Hepatocyte (in vitro differentiated cells): ENCODE measurements around the gene DYNLRB2. TPM values are rescaled to one million over a fixed set of nuclear protein-coding genes. Genes with fewer than 3 reads are reported as not detected.

Source experiments
- DNase-seq: peaks from one replicate; pipeline ENCODE4 v3.0.0-alpha.2; 2016; ENCODE audit warnings: low spot score
- H2AFZ ChIP-seq: fragments of 200-600 bp; sonication (generic); 2 replicates; pipeline ENCODE4 v1.6.0; 2016; ENCODE audit warnings: antibody characterized with exemption, mild to moderate bottlenecking
- H3K27ac ChIP-seq: fragments of 200-600 bp; sonication (generic); 2 replicates; pipeline ENCODE4 v1.5.1; 2016; ENCODE audit warnings: mild to moderate bottlenecking
- H3K27me3 ChIP-seq: fragments of 200-600 bp; sonication (generic); 2 replicates; pipeline ENCODE4 v1.6.1; 2016
- H3K36me3 ChIP-seq: fragments of 200-600 bp; sonication (generic); replicated peaks from 2 replicates; pipeline ENCODE4 v1.5.1; 2016; ENCODE audit warnings: low read depth; ENCODE audit not compliant: insufficient read depth
- H3K4me1 ChIP-seq: fragments of 200-600 bp; sonication (generic); 2 replicates; pipeline ENCODE4 v1.5.1; 2016; ENCODE audit warnings: mild to moderate bottlenecking, moderate library complexity; ENCODE audit not compliant: insufficient read depth
- H3K4me2 ChIP-seq: fragments of 200-600 bp; sonication (generic); 2 replicates; pipeline ENCODE4 v1.6.0; 2016
- H3K4me3 ChIP-seq: fragments of 200-600 bp; sonication (generic); 2 replicates; pipeline ENCODE4 v1.5.1; 2016; ENCODE audit warnings: mild to moderate bottlenecking
- H3K79me2 ChIP-seq: fragments of 200-600 bp; sonication (generic); 2 replicates; pipeline ENCODE4 v1.6.0; 2017; ENCODE audit warnings: mild to moderate bottlenecking
- H3K9me2 ChIP-seq: fragments of 200-600 bp; sonication (generic); replicated peaks from 2 replicates; pipeline ENCODE4 v1.6.0; 2017; ENCODE audit warnings: mild to moderate bottlenecking; ENCODE audit not compliant: insufficient read depth
- H3K9me3 ChIP-seq: fragments of 200-600 bp; sonication (generic); 2 replicates; pipeline ENCODE4 v1.5.1; 2016; ENCODE audit warnings: low read depth, mild to moderate bottlenecking
- H4K20me1 ChIP-seq: fragments of 200-600 bp; sonication (generic); 2 replicates; pipeline ENCODE4 v1.6.0; 2016; ENCODE audit warnings: mild to moderate bottlenecking; ENCODE audit not compliant: insufficient read depth, poor library complexity, severe bottlenecking
- EZH2 ChIP-seq: fragments of 200-600 bp; sonication (generic); IDR thresholded peaks from 2 replicates; pipeline ENCODE4 v1.6.1; 2016; ENCODE audit warnings: antibody characterized with exemption, mild to moderate bottlenecking, borderline replicate concordance
- EZH2phosphoT487 ChIP-seq: fragments of 200-600 bp; sonication (generic); IDR thresholded peaks from one replicate; pipeline ENCODE4 v1.6.1; 2018; ENCODE audit warnings: antibody characterized with exemption, mild to moderate bottlenecking, low read depth, moderate library complexity; ENCODE audit not compliant: unreplicated experiment, severe bottlenecking
- WGBS: methylation state at CpG from one replicate; pipeline ENCODE4 v1.1.6; 2016; ENCODE audit warnings: low lambda C conversion rate; ENCODE audit errors: missing lambda C conversion rate; 5-methylcytosine and 5-hydroxymethylcytosine counted together
- polyA plus RNA-seq: library from polyadenylated mRNA; unstranded; fragments of >200 nt; fragmentation: Nextera tagmentation; extraction: Ambion mirVana; gene quantifications from 2 replicates; pipeline ENCODE4 v1.2.1, GENCODE V29; 2016
- total RNA-seq: library from RNA; depleted of rRNA; stranded (reverse); fragments of >200 nt; gene quantifications from 2 replicates; pipeline ENCODE4 v1.2.3, GENCODE V29; 2014
- TF ChIP-seq, protein P1 (sequence below): fragments of 200-600 bp; sonication (generic); IDR thresholded peaks from 2 replicates; pipeline ENCODE4 v1.5.1; 2016; ENCODE audit warnings: antibody characterized with exemption, mild to moderate bottlenecking; ENCODE audit not compliant: poor library complexity

DYNLRB2 gene
- total and polyA plus RNA-seq, 2 experiments from 2014 or later = 1.4 TPM; not detected in 1

DNA sequence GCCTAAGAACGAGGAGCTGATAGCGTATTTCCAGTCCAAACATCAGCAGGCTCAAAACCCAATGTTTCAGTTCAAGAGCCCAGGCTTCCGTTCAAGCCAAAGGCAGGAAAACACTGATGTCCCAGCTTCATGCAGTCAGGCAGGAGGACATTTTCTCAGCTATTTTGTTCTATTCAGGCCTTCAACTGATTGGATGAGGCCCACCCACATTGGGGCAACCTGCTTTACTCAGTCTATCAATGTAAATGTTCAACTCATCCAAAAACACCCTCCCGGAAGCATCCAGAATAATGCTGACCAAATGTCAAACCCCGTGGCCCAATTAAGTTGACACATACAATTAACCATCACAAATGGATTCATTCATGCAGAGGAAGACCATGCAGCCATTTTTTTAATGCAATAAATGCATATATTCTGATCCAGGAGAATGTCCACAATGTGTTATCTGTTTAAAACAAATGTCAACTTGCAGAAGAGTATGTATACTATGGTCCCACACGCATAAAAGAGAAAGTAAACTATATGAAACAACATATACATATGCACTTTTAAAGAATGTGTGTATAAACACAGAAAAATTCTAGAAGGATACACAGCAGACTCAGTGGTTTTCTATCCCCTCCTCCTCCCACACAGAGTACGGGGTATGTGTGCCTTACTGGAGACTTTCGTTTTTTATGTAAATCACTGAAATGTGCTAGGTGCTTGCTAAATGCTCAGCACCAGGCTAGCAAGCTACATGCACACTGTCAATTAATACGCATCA, 28.8 kb upstream of the DYNLRB2 start:
- no peaks in the 10 kb centered on the region for H3K4me1 ChIP-seq
- H3K27me3 ChIP-seq = no peaks in the 10 kb centered on the region
- no peaks in the 10 kb centered on the region for H3K9me3 ChIP-seq
- no peak for DNase-seq
- no peak overlapping the region for H3K27ac ChIP-seq
- no peaks in the 10 kb centered on the region for H3K79me2 ChIP-seq
- H3K9me2 ChIP-seq = no peaks in the 10 kb centered on the region
- no peak overlapping the region for H3K4me2 ChIP-seq
- WGBS = 85% methylated on average over 9 of the region's 9 CpGs
- no peak overlapping the region for H3K4me3 ChIP-seq
- H4K20me1 ChIP-seq = no peaks in the 10 kb centered on the region
- no peak overlapping the region for H2AFZ ChIP-seq
- TF ChIP-seq EZH2phosphoT487 = no peak
- no peak for TF ChIP-seq EZH2
- TF ChIP-seq, protein P1, sequence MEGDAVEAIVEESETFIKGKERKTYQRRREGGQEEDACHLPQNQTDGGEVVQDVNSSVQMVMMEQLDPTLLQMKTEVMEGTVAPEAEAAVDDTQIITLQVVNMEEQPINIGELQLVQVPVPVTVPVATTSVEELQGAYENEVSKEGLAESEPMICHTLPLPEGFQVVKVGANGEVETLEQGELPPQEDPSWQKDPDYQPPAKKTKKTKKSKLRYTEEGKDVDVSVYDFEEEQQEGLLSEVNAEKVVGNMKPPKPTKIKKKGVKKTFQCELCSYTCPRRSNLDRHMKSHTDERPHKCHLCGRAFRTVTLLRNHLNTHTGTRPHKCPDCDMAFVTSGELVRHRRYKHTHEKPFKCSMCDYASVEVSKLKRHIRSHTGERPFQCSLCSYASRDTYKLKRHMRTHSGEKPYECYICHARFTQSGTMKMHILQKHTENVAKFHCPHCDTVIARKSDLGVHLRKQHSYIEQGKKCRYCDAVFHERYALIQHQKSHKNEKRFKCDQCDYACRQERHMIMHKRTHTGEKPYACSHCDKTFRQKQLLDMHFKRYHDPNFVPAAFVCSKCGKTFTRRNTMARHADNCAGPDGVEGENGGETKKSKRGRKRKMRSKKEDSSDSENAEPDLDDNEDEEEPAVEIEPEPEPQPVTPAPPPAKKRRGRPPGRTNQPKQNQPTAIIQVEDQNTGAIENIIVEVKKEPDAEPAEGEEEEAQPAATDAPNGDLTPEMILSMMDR = no peak
- H3K36me3 ChIP-seq = no peaks in the 10 kb centered on the region

DNA sequence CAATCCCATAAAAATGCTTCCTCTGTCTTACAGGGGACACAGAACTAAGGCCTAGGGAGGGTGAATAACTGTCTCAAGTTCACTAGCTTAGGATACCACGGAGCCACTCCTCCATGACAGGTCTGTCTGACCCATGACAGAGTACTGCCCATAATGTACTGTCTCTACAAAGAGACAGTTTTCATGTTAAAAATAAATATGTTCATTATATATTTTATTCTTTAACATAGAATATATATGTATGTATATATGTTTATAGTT, 28.3 kb upstream of the DYNLRB2 start:
- WGBS = 85% methylated on average over 1 of the region's 1 CpG

DNA sequence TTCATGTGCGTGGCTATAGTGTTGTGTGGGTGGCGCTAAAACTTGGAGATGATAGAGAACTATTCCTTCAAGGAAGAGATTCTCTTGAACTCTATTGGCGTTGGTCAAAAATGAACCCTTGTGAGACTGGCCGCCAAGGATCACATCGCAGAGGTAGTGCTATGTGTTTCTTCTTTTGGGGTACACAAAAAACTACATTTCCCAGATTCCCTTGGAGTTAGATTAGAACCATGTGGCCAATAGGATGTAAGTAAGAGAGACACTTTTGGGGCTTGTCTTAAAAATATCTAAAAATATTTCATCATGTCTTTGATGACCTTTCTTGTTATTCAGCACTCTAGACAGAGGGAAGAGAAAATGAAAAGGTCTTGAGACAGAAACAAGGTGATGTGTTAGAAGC, 25.4 kb upstream of the DYNLRB2 start:
- no peak for DNase-seq

More for the DNA sequence above, 28.3 kb upstream of the DYNLRB2 start:
- H3K79me2 ChIP-seq = no peaks in the 10 kb centered on the region
- TF ChIP-seq EZH2phosphoT487 (no peak), EZH2 (no peak)
- TF ChIP-seq, protein P1 = no peak
- H3K9me2 ChIP-seq = no peaks in the 10 kb centered on the region
- H3K4me2 ChIP-seq = no peak overlapping the region
- H3K36me3 ChIP-seq = no peaks in the 10 kb centered on the region
- no peaks in the 10 kb centered on the region for H3K27me3 ChIP-seq
- H3K4me3 ChIP-seq = no peak overlapping the region
- no peak overlapping the region for H2AFZ ChIP-seq
- H3K27ac ChIP-seq = no peak overlapping the region
- DNase-seq = no peak
- H3K9me3 ChIP-seq = no peaks in the 10 kb centered on the region
- H4K20me1 ChIP-seq = no peaks in the 10 kb centered on the region
- H3K4me1 ChIP-seq = no peaks in the 10 kb centered on the region

More for the DNA sequence above, 25.4 kb upstream of the DYNLRB2 start:
- Histone ChIP-seq H3K4me1 (no peaks in the 10 kb centered on the region), H3K9me2 (no peaks in the 10 kb centered on the region), H3K9me3 (no peaks in the 10 kb centered on the region), H3K79me2 (no peaks in the 10 kb centered on the region), H2AFZ (no peak overlapping the region), H3K36me3 (no peaks in the 10 kb centered on the region), H3K27ac (no peak overlapping the region), H3K27me3 (peaks cover 5% of the 10 kb centered on the region), H3K4me3 (no peak overlapping the region), H4K20me1 (no peaks in the 10 kb centered on the region), H3K4me2 (no peak overlapping the region)
- TF ChIP-seq, protein P1 = no peak
- TF ChIP-seq EZH2phosphoT487 (no peak), EZH2 (no peak)
- WGBS = 92% methylated on average over 5 of the region's 5 CpGs
